IPS DF 19.7 (cell line): ENCODE data around the gene ZAP70.

Experiments used
- DNase-seq: peaks from one replicate; pipeline ENCODE4 v3.0.0-alpha.2; 2013; ENCODE audit warnings: low read depth, low spot score

Gene ZAP70

GRCh38 chr2:97733341-97734035 lies 20.1 kb downstream of the ZAP70 start:
- no peak for DNase-seq

- no peak for DNase-seq
Observed at GRCh38 chr2:97734061-97735051, 21.0 kb downstream of the ZAP70 start.

- DNase-seq: no peak
Observed at GRCh38 chr2:97735161-97735561, 21.8 kb downstream of the ZAP70 start.

- no peak for DNase-seq
Observed at GRCh38 chr2:97736185-97736584, 22.8 kb downstream of the ZAP70 start.

- DNase-seq: no peak
Observed at GRCh38 chr2:97736608-97737330, 23.4 kb downstream of the ZAP70 start.

DNA sequence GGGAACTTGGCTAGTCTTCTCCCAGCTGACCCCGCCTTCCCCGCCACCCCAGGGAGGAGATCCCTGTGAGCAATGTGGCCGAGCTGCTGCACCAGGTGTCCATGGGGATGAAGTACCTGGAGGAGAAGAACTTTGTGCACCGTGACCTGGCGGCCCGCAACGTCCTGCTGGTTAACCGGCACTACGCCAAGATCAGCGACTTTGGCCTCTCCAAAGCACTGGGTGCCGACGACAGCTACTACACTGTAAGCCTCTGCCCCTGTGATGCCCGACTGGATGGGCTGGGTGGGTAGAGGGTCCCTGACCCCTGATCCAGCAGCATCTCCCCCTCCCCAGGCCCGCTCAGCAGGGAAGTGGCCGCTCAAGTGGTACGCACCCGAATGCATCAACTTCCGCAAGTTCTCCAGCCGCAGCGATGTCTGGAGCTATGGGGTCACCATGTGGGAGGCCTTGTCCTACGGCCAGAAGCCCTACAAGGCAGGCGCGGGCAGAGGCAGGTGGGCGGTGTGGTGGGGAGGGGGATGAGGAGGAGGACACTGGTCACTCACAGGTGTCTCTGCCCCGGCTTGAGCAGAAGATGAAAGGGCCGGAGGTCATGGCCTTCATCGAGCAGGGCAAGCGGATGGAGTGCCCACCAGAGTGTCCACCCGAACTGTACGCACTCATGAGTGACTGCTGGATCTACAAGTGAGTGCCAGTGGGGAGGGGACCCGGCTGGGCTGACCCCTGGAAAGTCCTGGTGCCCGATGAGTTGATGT lies 24.2 kb downstream of the ZAP70 start:
- no peak for DNase-seq

DNA sequence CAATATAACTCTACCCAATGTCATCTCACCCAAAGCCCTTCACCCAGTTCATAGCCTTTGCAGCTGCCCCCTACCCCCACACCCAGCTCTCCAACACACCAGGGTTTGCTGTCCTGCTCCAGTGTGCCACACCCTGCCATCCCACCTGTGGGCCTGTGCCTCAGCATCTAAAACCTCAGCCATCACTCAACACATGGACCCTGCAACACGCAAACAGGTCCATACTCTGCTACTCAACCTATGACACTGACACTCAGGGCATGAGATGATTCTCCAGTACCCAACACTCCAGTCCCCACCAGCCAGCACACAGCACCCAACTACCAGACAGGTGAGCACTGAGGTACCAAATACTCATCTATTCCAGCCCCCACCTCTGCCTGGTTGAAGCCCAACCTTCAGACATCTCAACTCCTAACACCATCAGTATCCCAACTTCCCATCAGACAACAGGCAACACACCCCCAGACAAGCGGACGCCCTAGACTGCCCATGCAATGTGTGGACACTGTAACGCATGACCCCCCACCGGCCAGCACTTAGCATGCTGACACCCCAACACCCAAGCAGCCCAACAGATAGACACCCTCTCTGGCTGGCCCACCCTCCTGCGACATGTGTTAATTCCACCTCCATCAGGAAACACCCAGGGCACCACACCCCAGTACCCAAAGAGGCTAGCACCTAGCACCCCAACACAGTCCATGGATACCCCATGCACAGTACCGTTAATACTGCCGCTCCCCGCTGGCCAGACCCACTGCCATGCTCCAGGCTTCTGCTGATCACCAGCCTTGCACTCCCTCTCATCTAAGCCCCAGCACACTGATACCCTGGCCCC lies 25.0 kb downstream of the ZAP70 start:
- DNase-seq: no peak

DNA sequence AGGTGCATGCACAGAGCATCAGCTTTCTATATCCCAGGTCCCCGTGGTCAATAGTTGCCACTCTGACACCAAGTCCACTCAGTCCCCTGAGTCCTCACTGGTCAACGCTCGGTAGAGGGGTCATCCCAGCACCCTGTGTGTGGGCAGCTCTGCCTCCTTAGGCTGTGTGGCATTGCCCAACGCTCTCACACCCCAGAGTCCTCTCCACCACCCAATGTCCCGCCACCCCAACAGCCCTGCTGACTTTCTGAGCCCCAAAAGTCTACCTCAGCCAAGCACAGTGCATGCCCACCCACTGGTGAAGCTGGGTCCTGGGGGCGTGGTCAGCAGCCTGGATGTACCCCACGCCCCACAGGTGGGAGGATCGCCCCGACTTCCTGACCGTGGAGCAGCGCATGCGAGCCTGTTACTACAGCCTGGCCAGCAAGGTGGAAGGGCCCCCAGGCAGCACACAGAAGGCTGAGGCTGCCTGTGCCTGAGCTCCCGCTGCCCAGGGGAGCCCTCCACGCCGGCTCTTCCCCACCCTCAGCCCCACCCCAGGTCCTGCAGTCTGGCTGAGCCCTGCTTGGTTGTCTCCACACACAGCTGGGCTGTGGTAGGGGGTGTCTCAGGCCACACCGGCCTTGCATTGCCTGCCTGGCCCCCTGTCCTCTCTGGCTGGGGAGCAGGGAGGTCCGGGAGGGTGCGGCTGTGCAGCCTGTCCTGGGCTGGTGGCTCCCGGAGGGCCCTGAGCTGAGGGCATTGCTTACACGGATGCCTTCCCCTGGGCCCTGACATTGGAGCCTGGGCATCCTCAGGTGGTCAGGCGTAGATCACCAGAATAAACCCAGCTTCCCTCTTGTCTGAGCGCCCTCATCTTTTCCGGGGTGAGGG lies 25.9 kb downstream of the ZAP70 start:
- DNase-seq: no peak

GRCh38 chr2:97739893-97740245 lies 26.5 kb downstream of the ZAP70 start:
- DNase-seq: no peak

DNA sequence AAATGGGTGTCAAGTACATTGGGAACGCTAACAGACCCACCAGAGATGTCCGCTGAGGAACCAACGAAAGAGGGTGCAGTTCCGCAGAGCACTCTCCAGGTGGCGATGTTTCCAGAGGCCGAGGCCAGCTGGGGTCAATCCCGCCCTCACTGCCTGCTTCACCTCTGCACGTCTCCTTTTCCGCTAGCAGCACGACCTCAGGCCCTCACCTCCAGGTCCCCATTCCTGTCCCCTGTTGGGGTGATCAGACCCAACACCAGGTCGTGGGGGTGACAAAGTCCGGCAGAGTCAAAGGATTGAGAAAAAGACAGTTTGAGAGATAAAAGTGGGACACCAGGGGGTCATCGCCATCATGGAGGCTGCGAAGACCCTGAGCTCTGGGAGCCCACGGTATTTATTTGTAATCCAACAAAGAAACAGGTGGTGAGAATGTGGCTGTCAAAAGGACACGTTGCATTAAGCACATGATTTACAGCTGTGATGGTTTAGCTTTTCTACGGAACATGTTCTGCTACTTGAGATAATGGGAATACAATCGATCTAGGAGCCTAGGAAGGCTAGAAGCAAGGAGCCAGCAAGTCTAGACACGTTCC lies 27.3 kb downstream of the ZAP70 start:
- DNase-seq: peak; percentile 48

DNA sequence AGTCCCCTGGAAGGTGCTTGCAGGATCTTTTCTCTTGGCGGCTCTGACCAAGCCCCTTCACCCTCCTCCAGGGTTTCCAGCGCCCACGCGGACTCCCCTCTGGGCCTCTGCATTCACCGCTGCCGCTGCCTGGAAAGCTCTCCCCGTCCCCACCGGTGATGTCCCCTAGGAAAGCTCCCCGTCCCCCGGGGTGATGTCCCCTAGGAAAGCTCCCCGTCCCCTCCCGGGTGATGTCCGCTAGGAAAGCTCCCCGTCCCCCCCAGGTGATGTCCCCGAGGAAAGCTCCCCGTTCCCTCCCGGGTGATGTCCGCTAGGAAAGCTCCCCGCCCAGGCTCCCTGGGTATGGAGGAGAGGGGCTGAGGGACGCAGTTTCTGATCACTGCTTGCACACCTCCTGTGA lies 27.9 kb downstream of the ZAP70 start:
- DNase-seq: no peak

DNA sequence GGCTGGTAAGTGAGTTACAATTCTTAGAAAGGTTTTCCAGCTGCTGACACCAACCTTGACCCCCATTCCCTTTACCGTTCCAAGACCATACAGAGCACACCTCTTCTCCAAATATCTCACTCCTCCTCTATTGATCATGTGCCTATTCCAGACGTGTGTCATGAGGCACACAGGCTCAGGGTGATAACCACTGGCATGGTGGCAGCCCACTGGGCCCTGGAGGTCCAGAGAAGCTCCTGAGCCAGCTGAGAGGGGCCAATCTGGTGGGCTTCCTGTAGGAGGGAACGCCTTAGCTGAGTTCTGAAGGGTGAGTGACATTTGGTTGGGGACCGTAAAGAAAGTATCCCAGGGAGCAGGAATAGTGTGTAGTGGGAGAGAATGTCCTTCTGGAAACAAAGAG lies 28.3 kb downstream of the ZAP70 start:
- DNase-seq: no peak

- no peak for DNase-seq
Observed at GRCh38 chr2:97742381-97742847, 29.0 kb downstream of the ZAP70 start.

DNA sequence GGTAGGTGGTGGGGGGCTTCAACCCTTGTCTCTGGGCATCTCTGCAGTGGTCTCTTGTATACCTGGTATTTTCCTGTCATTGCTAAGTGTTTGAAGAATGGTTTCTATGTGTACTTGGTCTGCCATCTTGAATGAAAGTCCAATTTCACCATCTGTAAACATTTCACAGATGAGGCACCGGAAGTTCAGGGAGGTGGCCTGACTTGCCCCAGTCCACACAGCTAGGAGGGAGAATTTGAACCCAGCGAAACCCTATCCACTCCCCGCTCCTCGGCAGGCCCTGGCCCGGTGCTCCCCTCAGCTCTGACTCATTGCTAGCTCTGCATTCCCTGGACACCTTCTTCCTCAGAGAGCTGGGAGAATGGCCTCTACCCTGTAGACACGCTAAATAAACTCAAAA lies 30.5 kb downstream of the ZAP70 start:
- DNase-seq: no peak

- DNase-seq: no peak
Observed at GRCh38 chr2:97745474-97746174, 32.2 kb downstream of the ZAP70 start.

- DNase-seq: no peak
Observed at GRCh38 chr2:97747285-97747684, 33.9 kb downstream of the ZAP70 start.

- DNase-seq: no peak
Observed at GRCh38 chr2:97747716-97748115, 34.3 kb downstream of the ZAP70 start.

- no peak for DNase-seq
Observed at GRCh38 chr2:97749581-97749980, 36.2 kb downstream of the ZAP70 start.
